Spleen (tissue), 11 donors: ENCODE data around the gene ERICH6. TPM values are rescaled to one million over a fixed set of nuclear protein-coding genes. Genes with fewer than 3 reads are reported as not detected.
"Not testable (repeated sequence)": the region's sequence is repeated elsewhere in the genome, so short reads cannot be mapped to it uniquely, and the experiment has no call there.

Experiments
- DNase-seq: peaks from one replicate; pipeline ENCODE4 v3.0.0-alpha.2; 2020
- H3K27ac ChIP-seq, 8 donors: fragments of 200-600 bp; sonication (generic) in 7 of 8; 1 replicate in 4 of 8; 2 replicates in 4 of 8; pipeline versions ENCODE4 v1.5.0 to v1.8.0; 2016 to 2021; ENCODE audit warnings: inconsistent platforms in 4 of 8, mild to moderate bottlenecking in 4 of 8, moderate library complexity in 1 of 8
- H3K27me3 ChIP-seq, 7 donors: fragments of 200-600 bp; sonication (generic) in 6 of 7; replicated peaks in 1 of 7; 1 replicate in 4 of 7; 2 replicates in 3 of 7; pipeline versions ENCODE4 v1.5.0 to v1.8.0; 2016 to 2021; ENCODE audit warnings: inconsistent platforms in 3 of 7, mild to moderate bottlenecking in 1 of 7
- H3K36me3 ChIP-seq, 6 donors: fragments of 200-600 bp; sonication (generic) in 5 of 6; 1 replicate in 4 of 6; 2 replicates in 2 of 6; pipeline versions ENCODE4 v1.5.0 to v1.8.0; 2016 to 2021; ENCODE audit warnings: inconsistent platforms in 2 of 6
- H3K4me1 ChIP-seq, 6 donors: fragments of 200-600 bp; sonication (generic) in 5 of 6; 1 replicate in 3 of 6; 2 replicates in 3 of 6; pipeline versions ENCODE4 v1.5.0 to v1.8.0; 2016 to 2021; ENCODE audit warnings: inconsistent platforms in 3 of 6
- H3K4me3 ChIP-seq, 8 donors: fragments of 200-600 bp; sonication (generic) in 7 of 8; 1 replicate in 4 of 8; 2 replicates in 4 of 8; pipeline versions ENCODE4 v1.5.0 to v1.8.0; 2016 to 2021; ENCODE audit warnings: inconsistent platforms in 4 of 8, mild to moderate bottlenecking in 4 of 8, moderate library complexity in 2 of 8
- H3K9me3 ChIP-seq, 8 donors: fragments of 200-600 bp; sonication (generic) in 7 of 8; 1 replicate in 4 of 8; 2 replicates in 4 of 8; pipeline versions ENCODE4 v1.5.0 to v1.8.0; 2016 to 2021; ENCODE audit warnings: inconsistent platforms in 4 of 8
- CTCF ChIP-seq, 11 experiments: fragments of 200-600 bp in 7 of 11; fragments of 450-650 bp in 4 of 11; sonication (generic) in 4 of 11; IDR thresholded peaks in 8 of 11; conservative IDR thresholded peaks in 3 of 11; 1 replicate in 7 of 11; 2 replicates in 4 of 11; pipeline versions ENCODE4 v1.4.0 to v1.8.0; 2016 to 2021; ENCODE audit warnings: antibody characterized with exemption in 11 of 11, inconsistent platforms in 4 of 11, mild to moderate bottlenecking in 1 of 11
- POLR2A ChIP-seq, 3 donors: fragments of 450-650 bp; IDR thresholded peaks; one replicate each; pipeline ENCODE4 v1.5.1; 2017; ENCODE audit warnings: antibody characterized with exemption in 3 of 3, mild to moderate bottlenecking in 1 of 3
- POLR2AphosphoS5 ChIP-seq, 3 donors: sonication (generic); formaldehyde crosslinking; IDR thresholded peaks; one replicate each; pipeline ENCODE4 v1.5.1; 2017; ENCODE audit warnings: antibody characterized with exemption in 3 of 3
- WGBS, 5 donors: extraction: QIAGEN DNeasy Blood & Tissue Kit in 3 of 5; methylation state at CpG; one replicate each; pipeline versions ENCODE4 v1.1.5 to v1.1.7; 2013 to 2018; 5-methylcytosine and 5-hydroxymethylcytosine counted together
- intact Hi-C: fragments of 100-400 bp; cut with DNase I; formaldehyde crosslinking; loops from one replicate; pipeline ENCODE4 v1.15.0; 2023; ENCODE audit warnings: low total_unique reads
- polyA plus RNA-seq, 3 donors: library from polyadenylated mRNA; stranded (reverse); fragments of 200-250 nt; gene quantifications; one replicate each; pipeline ENCODE4 v1.2.1, GENCODE V29; 2013
- total RNA-seq, 7 donors: library from RNA; depleted of rRNA in 3 of 7; stranded (reverse); fragments of >200 nt in 3 of 7; fragmentation: NEBNext Ultra II Directional in 4 of 7; extraction: Animal tissue kit (Norgen Biotek cat#: 25700) in 4 of 7; gene quantifications; one replicate each; pipeline versions ENCODE4 v1.1.0 to v1.2.1, GENCODE V29; 2016 to 2021
- donor health status: healthy with polysubstance abuse.
- donor health status: DM: no; HTN: no; CAD: no; lungs with moderate emphysema.
- donor health status: DM: no; HTN: no; CAD: no.
- donor health status: Bipolar disorder and iron deficiency.
- donor health status: healthy.
- donor health status: DM: no; HTN: no; CAD: no.
- donor health status: DM: yes; HTN: yes; CAD: no.

The ERICH6 gene
- total and polyA plus RNA-seq, 10 donors: not detected

GRCh38 chr3:150623945-150624344 lies 79.8 kb downstream of the ERICH6 start:
- DNase-seq: no peak
- Histone ChIP-seq H3K4me3 (no peak overlapping the region), H3K4me1 (peaks cover 0 to 52% (median 18%) of the 10 kb centered on the region in 6 donors), H3K27ac (no peak overlapping the region), H3K27me3 (no peaks in the 10 kb centered on the region), H3K36me3 (peaks cover 4 to 79% (median 41%) of the 10 kb centered on the region in 6 donors), H3K9me3 (no peaks in the 10 kb centered on the region)
- intact Hi-C loops: no loop called here
- no peak for TF ChIP-seq CTCF (IDR thresholded peaks at IDR 0.05 in 8 of 11, conservative IDR thresholded peaks at IDR 0.05 in 3 of 11)
- no peak for TF ChIP-seq POLR2A (IDR thresholded peaks at IDR 0.05)
- WGBS, 5 donors: 96 to 100% (median 100%) methylated on average over 1 of the region's 1 CpG

GRCh38 chr3:150622955-150623354 lies 80.8 kb downstream of the ERICH6 start:
- H3K27ac ChIP-seq, H3K4me3 ChIP-seq, H3K27me3 ChIP-seq, H3K9me3 ChIP-seq, intact Hi-C loops, DNase-seq: not testable (repeated sequence)
- Histone ChIP-seq H3K36me3 (peaks cover 4 to 79% (median 36%) of the 10 kb centered on the region in 6 donors), H3K4me1 (peaks cover 0 to 60% (median 21%) of the 10 kb centered on the region in 6 donors)

GRCh38 chr3:150620002-150620689 lies 83.6 kb downstream of the ERICH6 start:
- TF ChIP-seq POLR2AphosphoS5 (IDR thresholded peaks at IDR 0.05) (no peak), CTCF (IDR thresholded peaks at IDR 0.05 in 8 of 11, conservative IDR thresholded peaks at IDR 0.05 in 3 of 11) (no peak), POLR2A (IDR thresholded peaks at IDR 0.05) (no peak)
- Histone ChIP-seq H3K27ac (no peak overlapping the region), H3K9me3 (no peaks in the 10 kb centered on the region), H3K27me3 (no peaks in the 10 kb centered on the region), H3K4me1 (peaks cover 0 to 74% (median 23%) of the 10 kb centered on the region in 6 donors), H3K36me3 (peaks cover 2 to 53% (median 9%) of the 10 kb centered on the region in 6 donors), H3K4me3 (no peak overlapping the region)
- intact Hi-C loops: no loop called here
- DNase-seq: no peak
- 81 to 95% (median 90%) methylated on average over 7 of the region's 7 CpGs for WGBS, 5 donors

GRCh38 chr3:150613709-150614480 lies 89.8 kb downstream of the ERICH6 start:
- WGBS, 5 donors: 88 to 95% (median 92%) methylated on average over 2 of the region's 2 CpGs
- H3K27me3 ChIP-seq: no peaks in the 10 kb centered on the region

More at GRCh38 chr3:150613709-150614480, 89.8 kb downstream of the ERICH6 start:
- no peak for DNase-seq
- intact Hi-C loops: no loop called here
- no peak overlapping the region for H3K27ac ChIP-seq
- TF ChIP-seq POLR2AphosphoS5 (IDR thresholded peaks at IDR 0.05) (no peak), POLR2A (IDR thresholded peaks at IDR 0.05) (no peak), CTCF (IDR thresholded peaks at IDR 0.05 in 8 of 11, conservative IDR thresholded peaks at IDR 0.05 in 3 of 11) (no peak)
- no peaks in the 10 kb centered on the region for H3K9me3 ChIP-seq
- H3K4me1 ChIP-seq: peaks cover 14 to 80% (median 41%) of the 10 kb centered on the region in 6 donors
- peaks cover 0 to 41% (median 14%) of the 10 kb centered on the region in 6 donors for H3K36me3 ChIP-seq
- H3K4me3 ChIP-seq: no peak overlapping the region
